ENCODE data around the gene FER. TPM values are rescaled to one million over a fixed set of nuclear protein-coding genes. Genes with fewer than 3 reads are reported as not detected.
A peak's percentile ranks its signal among the peaks of the same experiment; 100 is the strongest.
"Not testable (repeated sequence)": the region's sequence is repeated elsewhere in the genome, so short reads cannot be mapped to it uniquely, and the experiment has no call there.

FER gene
- total and polyA plus RNA-seq, 9 donors = 6.3 to 26.9 (median 9.7) TPM

GRCh38 chr5:109045710-109046109 lies 298.0 kb downstream of the FER start:
- no peaks in the 10 kb centered on the region for H3K4me1 ChIP-seq (ENCODE audit: control insufficient read depth, insufficient read depth, low read length)
- no CpG with 5 or more reads among the region's 2 CpGs for WGBS (ENCODE audit: insufficient coverage)
- no peak overlapping the region for H3K27ac ChIP-seq (ENCODE audit: low read length)
- DNase-seq = no peak
- no peaks in the 10 kb centered on the region for H3K36me3 ChIP-seq (ENCODE audit: control insufficient read depth, insufficient read depth, low read length)
- H3K9me3 ChIP-seq (replicated peaks; ENCODE audit: control insufficient read depth, low read depth, low read length) = no peaks in the 10 kb centered on the region
- H3K27me3 ChIP-seq (ENCODE audit: control insufficient read depth, insufficient read depth, low read length) = no peaks in the 10 kb centered on the region
- no peak overlapping the region for H3K4me3 ChIP-seq (ENCODE audit: low read length)

- no peaks in the 10 kb centered on the region for H3K9me3 ChIP-seq (replicated peaks; ENCODE audit: control insufficient read depth, low read depth, low read length)
- no peaks in the 10 kb centered on the region for H3K27me3 ChIP-seq (ENCODE audit: control insufficient read depth, insufficient read depth, low read length)
- no peak overlapping the region for H3K4me3 ChIP-seq (ENCODE audit: low read length)
- no peak overlapping the region for H3K27ac ChIP-seq (ENCODE audit: low read length)
- H3K36me3 ChIP-seq (ENCODE audit: control insufficient read depth, insufficient read depth, low read length) = peaks cover 8% of the 10 kb centered on the region
- H3K4me1 ChIP-seq (ENCODE audit: control insufficient read depth, insufficient read depth, low read length) = no peaks in the 10 kb centered on the region
- no CpG with 5 or more reads among the region's 1 CpG for WGBS (ENCODE audit: insufficient coverage)
- DNase-seq = no peak
These were observed 301.9 kb downstream of the FER start for GRCh38 chr5:109049565-109049964.

GRCh38 chr5:109050321-109050720 lies 302.6 kb downstream of the FER start:
- DNase-seq; H3K9me3 ChIP-seq (replicated peaks; ENCODE audit: control insufficient read depth, low read depth, low read length); H3K4me3 ChIP-seq (ENCODE audit: low read length); H3K4me1 ChIP-seq (ENCODE audit: control insufficient read depth, insufficient read depth, low read length); H3K27ac ChIP-seq (ENCODE audit: low read length); H3K27me3 ChIP-seq (ENCODE audit: control insufficient read depth, insufficient read depth, low read length); H3K36me3 ChIP-seq (ENCODE audit: control insufficient read depth, insufficient read depth, low read length): not testable (repeated sequence)
- no CpG with 5 or more reads among the region's 1 CpG for WGBS (ENCODE audit: insufficient coverage)

GRCh38 chr5:109052216-109052615 lies 304.5 kb downstream of the FER start:
- no CpG with 5 or more reads among the region's 5 CpGs for WGBS (ENCODE audit: insufficient coverage)

GRCh38 chr5:109053995-109054417 lies 306.3 kb downstream of the FER start:
- no peaks in the 10 kb centered on the region for H3K9me3 ChIP-seq (replicated peaks; ENCODE audit: control insufficient read depth, low read depth, low read length)
- peaks cover 8% of the 10 kb centered on the region for H3K36me3 ChIP-seq (ENCODE audit: control insufficient read depth, insufficient read depth, low read length)
- no peaks in the 10 kb centered on the region for H3K27me3 ChIP-seq (ENCODE audit: control insufficient read depth, insufficient read depth, low read length)
- no CpG with 5 or more reads among the region's 4 CpGs for WGBS (ENCODE audit: insufficient coverage)
- H3K27ac ChIP-seq (ENCODE audit: low read length) = no peak overlapping the region
- H3K4me1 ChIP-seq (ENCODE audit: control insufficient read depth, insufficient read depth, low read length) = no peaks in the 10 kb centered on the region
- DNase-seq = peak; percentile 27
- H3K4me3 ChIP-seq (ENCODE audit: low read length) = no peak overlapping the region

More at GRCh38 chr5:109052216-109052615, 304.5 kb downstream of the FER start:
- H3K27ac ChIP-seq (ENCODE audit: low read length); H3K27me3 ChIP-seq (ENCODE audit: control insufficient read depth, insufficient read depth, low read length); H3K4me3 ChIP-seq (ENCODE audit: low read length); H3K9me3 ChIP-seq (replicated peaks; ENCODE audit: control insufficient read depth, low read depth, low read length); H3K4me1 ChIP-seq (ENCODE audit: control insufficient read depth, insufficient read depth, low read length); DNase-seq; H3K36me3 ChIP-seq (ENCODE audit: control insufficient read depth, insufficient read depth, low read length): not testable (repeated sequence)

GRCh38 chr5:109060378-109061025 lies 312.8 kb downstream of the FER start:
- H3K4me3 ChIP-seq (ENCODE audit: low read length) = no peak overlapping the region
- no peaks in the 10 kb centered on the region for H3K9me3 ChIP-seq (replicated peaks; ENCODE audit: control insufficient read depth, low read depth, low read length)
- H3K27me3 ChIP-seq (ENCODE audit: control insufficient read depth, insufficient read depth, low read length) = no peaks in the 10 kb centered on the region
- DNase-seq = no peak
- H3K4me1 ChIP-seq (ENCODE audit: control insufficient read depth, insufficient read depth, low read length) = no peaks in the 10 kb centered on the region
- no peak overlapping the region for H3K27ac ChIP-seq (ENCODE audit: low read length)
- no peaks in the 10 kb centered on the region for H3K36me3 ChIP-seq (ENCODE audit: control insufficient read depth, insufficient read depth, low read length)
- 87% methylated on average over 3 of the region's 7 CpGs for WGBS (ENCODE audit: insufficient coverage)

- Histone ChIP-seq H3K4me3 (ENCODE audit: low read length) (no peak overlapping the region), H3K9me3 (replicated peaks; ENCODE audit: control insufficient read depth, low read depth, low read length) (no peaks in the 10 kb centered on the region), H3K4me1 (ENCODE audit: control insufficient read depth, insufficient read depth, low read length) (no peaks in the 10 kb centered on the region), H3K27me3 (ENCODE audit: control insufficient read depth, insufficient read depth, low read length) (no peaks in the 10 kb centered on the region), H3K36me3 (ENCODE audit: control insufficient read depth, insufficient read depth, low read length) (no peaks in the 10 kb centered on the region), H3K27ac (ENCODE audit: low read length) (no peak overlapping the region)
- WGBS (ENCODE audit: insufficient coverage) = no CpG with 5 or more reads among the region's 1 CpG
- DNase-seq = peak; percentile 14
These were observed 315.0 kb downstream of the FER start for GRCh38 chr5:109062664-109063063.

GRCh38 chr5:109063223-109063622 lies 315.5 kb downstream of the FER start:
- Histone ChIP-seq H3K4me3 (ENCODE audit: low read length) (no peak overlapping the region), H3K9me3 (replicated peaks; ENCODE audit: control insufficient read depth, low read depth, low read length) (no peaks in the 10 kb centered on the region), H3K36me3 (ENCODE audit: control insufficient read depth, insufficient read depth, low read length) (no peaks in the 10 kb centered on the region), H3K27ac (ENCODE audit: low read length) (no peak overlapping the region), H3K4me1 (ENCODE audit: control insufficient read depth, insufficient read depth, low read length) (no peaks in the 10 kb centered on the region), H3K27me3 (ENCODE audit: control insufficient read depth, insufficient read depth, low read length) (no peaks in the 10 kb centered on the region)
- WGBS (ENCODE audit: insufficient coverage) = no CpG with 5 or more reads among the region's 1 CpG
- DNase-seq = peak; percentile 54

- no CpG with 5 or more reads among the region's 2 CpGs for WGBS (ENCODE audit: insufficient coverage)
These were observed 329.0 kb downstream of the FER start for GRCh38 chr5:109076741-109077140.

GRCh38 chr5:109078448-109078847 lies 330.8 kb downstream of the FER start:
- Histone ChIP-seq H3K4me3 (ENCODE audit: low read length) (no peak overlapping the region), H3K9me3 (replicated peaks; ENCODE audit: control insufficient read depth, low read depth, low read length) (no peaks in the 10 kb centered on the region), H3K36me3 (ENCODE audit: control insufficient read depth, insufficient read depth, low read length) (no peaks in the 10 kb centered on the region), H3K27me3 (ENCODE audit: control insufficient read depth, insufficient read depth, low read length) (no peaks in the 10 kb centered on the region), H3K27ac (ENCODE audit: low read length) (no peak overlapping the region), H3K4me1 (ENCODE audit: control insufficient read depth, insufficient read depth, low read length) (no peaks in the 10 kb centered on the region)
- no peak for DNase-seq

More at GRCh38 chr5:109076741-109077140, 329.0 kb downstream of the FER start:
- no peaks in the 10 kb centered on the region for H3K36me3 ChIP-seq (ENCODE audit: control insufficient read depth, insufficient read depth, low read length)
- no peaks in the 10 kb centered on the region for H3K4me1 ChIP-seq (ENCODE audit: control insufficient read depth, insufficient read depth, low read length)
- DNase-seq = no peak
- no peak overlapping the region for H3K4me3 ChIP-seq (ENCODE audit: low read length)
- no peak overlapping the region for H3K27ac ChIP-seq (ENCODE audit: low read length)
- H3K9me3 ChIP-seq (replicated peaks; ENCODE audit: control insufficient read depth, low read depth, low read length) = no peaks in the 10 kb centered on the region
- H3K27me3 ChIP-seq (ENCODE audit: control insufficient read depth, insufficient read depth, low read length) = no peaks in the 10 kb centered on the region

- Histone ChIP-seq H3K4me3 (ENCODE audit: low read length) (no peak overlapping the region), H3K27ac (ENCODE audit: low read length) (no peak overlapping the region), H3K4me1 (ENCODE audit: control insufficient read depth, insufficient read depth, low read length) (no peaks in the 10 kb centered on the region), H3K36me3 (ENCODE audit: control insufficient read depth, insufficient read depth, low read length) (no peaks in the 10 kb centered on the region), H3K27me3 (ENCODE audit: control insufficient read depth, insufficient read depth, low read length) (no peaks in the 10 kb centered on the region), H3K9me3 (replicated peaks; ENCODE audit: control insufficient read depth, low read depth, low read length) (no peaks in the 10 kb centered on the region)
- DNase-seq = no peak
- no CpG with 5 or more reads among the region's 3 CpGs for WGBS (ENCODE audit: insufficient coverage)
These were observed 332.8 kb downstream of the FER start for GRCh38 chr5:109080481-109080880.

Data from muscle of leg (tissue), 11 donors.